ENCODE data around the gene MGST3.
"Not testable (repeated sequence)": the region's sequence is repeated elsewhere in the genome, so short reads cannot be mapped to it uniquely, and the experiment has no call there.

MGST3 gene

DNA sequence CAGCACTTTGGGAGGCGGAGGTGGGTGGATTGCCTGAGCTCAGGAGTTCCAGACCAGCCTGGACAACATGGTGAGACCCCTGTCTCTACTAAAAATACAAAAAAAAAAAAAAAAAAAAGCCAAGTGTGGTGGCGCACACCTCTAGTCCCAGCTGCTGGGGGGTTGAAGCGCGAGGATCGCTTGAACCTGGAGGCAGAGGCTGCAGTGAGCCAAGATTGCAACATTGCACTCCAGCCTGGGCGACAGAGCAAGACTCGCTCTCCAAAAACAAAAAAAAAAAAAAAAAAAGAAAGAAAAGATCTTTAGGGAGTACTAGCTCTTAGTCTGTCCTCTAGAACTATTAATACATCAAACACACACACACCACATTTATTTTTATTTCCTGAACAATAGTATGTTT lies 70.9 kb downstream of the MGST3 start:
- DNase-seq, result not testable (repeated sequence)

DNA sequence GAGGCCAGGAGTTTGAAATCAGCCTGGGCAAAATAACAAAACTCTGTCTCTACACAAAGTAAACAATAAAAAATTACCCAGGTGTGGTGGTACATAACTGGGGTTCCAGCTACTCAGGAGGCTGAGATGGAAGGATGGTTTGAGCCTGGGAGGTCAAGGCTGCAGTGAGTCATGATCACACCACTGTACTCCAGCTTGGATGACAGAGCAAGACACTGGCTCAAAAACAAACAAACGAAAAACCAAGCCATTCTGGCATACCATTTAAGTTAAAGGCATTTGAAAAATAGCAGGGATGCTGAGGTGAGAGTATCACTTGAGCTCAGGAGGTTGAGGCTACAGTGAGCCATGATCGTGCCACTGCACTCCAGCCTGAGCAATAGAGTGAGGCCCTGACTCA lies 72.6 kb downstream of the MGST3 start:
- no peak for DNase-seq
